Measurements from ENCODE around the gene LRP1B. TPM values are rescaled to one million over a fixed set of nuclear protein-coding genes. Genes with fewer than 3 reads are reported as not detected.

LRP1B gene
- total and polyA plus RNA-seq, 2 donors (not counting 1 experiment from before 2014, with no cell fraction given) = not detected

- H4K20me1 ChIP-seq (ENCODE audit: control insufficient read depth, insufficient read depth, low read length, poor library complexity, severe bottlenecking) = no peaks in the 10 kb centered on the region
- H3K27me3 ChIP-seq (replicated peaks in 1 of 4; ENCODE audit: control extremely low read depth in 1 of 4, control insufficient read depth in 3 of 4, insufficient read depth in 4 of 4, low read length in 3 of 4) = no peaks in the 10 kb centered on the region
- peaks cover 0 to 1% (median 0%) of the 10 kb centered on the region in 3 donors for H3K9me3 ChIP-seq (ENCODE audit: control extremely low read depth in 1 of 3, control insufficient read depth in 2 of 3, insufficient read depth in 1 of 3, low read length in 2 of 3)
- no peaks in the 10 kb centered on the region for H3K27me3 Mint-ChIP-seq
- no peak overlapping the region for H3K27ac Mint-ChIP-seq
- H3K4me3 Mint-ChIP-seq = no peak overlapping the region
- no peak overlapping the region for H3K4me2 ChIP-seq (replicated peaks; ENCODE audit: low read depth, low read length, poor library complexity, severe bottlenecking)
- no peak overlapping the region for H3K27ac ChIP-seq (ENCODE audit: low read length in 2 of 2)
- no peaks in the 10 kb centered on the region for H3K36me3 ChIP-seq (replicated peaks in 1 of 2; ENCODE audit: control extremely low read depth in 1 of 2, control insufficient read depth in 1 of 2, extremely low read depth in 1 of 2, insufficient read depth in 2 of 2, low read length in 1 of 2)
- ChIA-PET CTCF (no interaction called here), POLR2A (no interaction called here)
- H3K9ac ChIP-seq (ENCODE audit: low read length) = no peak overlapping the region
- H3K79me2 ChIP-seq (ENCODE audit: control insufficient read depth, insufficient read depth, low read length) = no peaks in the 10 kb centered on the region
- H3K4me3 ChIP-seq (ENCODE audit: control extremely low read depth in 1 of 5, extremely low read depth in 1 of 5, insufficient read depth in 1 of 5, low read depth in 2 of 5, low read length in 4 of 5) = no peak overlapping the region
- H3K4me1 Mint-ChIP-seq = peaks cover 7% of the 10 kb centered on the region
- TF ChIP-seq EZH2 (IDR thresholded peaks at IDR 0.05; ENCODE audit: borderline replicate concordance, insufficient read depth, low read depth, low read length, poor library complexity, severe bottlenecking) (no peak), CTCF (IDR thresholded peaks at IDR 0.05) (no peak)
- H3K4me1 ChIP-seq (ENCODE audit: control insufficient read depth in 2 of 2, insufficient read depth in 2 of 2, low read length in 2 of 2) = no peaks in the 10 kb centered on the region
- no peak for ATAC-seq (ENCODE audit: low read depth)
- no CpG with 5 or more reads among the region's 4 CpGs for whole genome bisulfite sequencing (ENCODE audit: insufficient coverage)
- H2AFZ ChIP-seq (ENCODE audit: insufficient read depth, low read depth, low read length, poor library complexity, severe bottlenecking) = no peak overlapping the region
- H3K9me3 Mint-ChIP-seq (ENCODE audit: insufficient read depth) = no peaks in the 10 kb centered on the region
- no peak for DNase-seq
- intact Hi-C loops (cut with micrococcal nuclease) = no loop called here
Observed at GRCh38 chr2:141280037-141280436, 850.8 kb downstream of the LRP1B start.

- Histone ChIP-seq H3K27ac (ENCODE audit: low read length in 2 of 2) (no peak overlapping the region), H3K4me3 (ENCODE audit: control extremely low read depth in 1 of 5, extremely low read depth in 1 of 5, insufficient read depth in 1 of 5, low read depth in 2 of 5, low read length in 4 of 5) (no peak overlapping the region), H3K36me3 (replicated peaks in 1 of 2; ENCODE audit: control extremely low read depth in 1 of 2, control insufficient read depth in 1 of 2, extremely low read depth in 1 of 2, insufficient read depth in 2 of 2, low read length in 1 of 2) (no peaks in the 10 kb centered on the region), H3K4me2 (replicated peaks; ENCODE audit: low read depth, low read length, poor library complexity, severe bottlenecking) (no peak overlapping the region), H4K20me1 (ENCODE audit: control insufficient read depth, insufficient read depth, low read length, poor library complexity, severe bottlenecking) (no peaks in the 10 kb centered on the region), H3K79me2 (ENCODE audit: control insufficient read depth, insufficient read depth, low read length) (no peaks in the 10 kb centered on the region), H3K9me3 (ENCODE audit: control extremely low read depth in 1 of 3, control insufficient read depth in 2 of 3, insufficient read depth in 1 of 3, low read length in 2 of 3) (peaks cover 0 to 1% (median 0%) of the 10 kb centered on the region in 3 donors), H3K4me1 (ENCODE audit: control insufficient read depth in 2 of 2, insufficient read depth in 2 of 2, low read length in 2 of 2) (no peaks in the 10 kb centered on the region), H3K9ac (ENCODE audit: low read length) (no peak overlapping the region), H2AFZ (ENCODE audit: insufficient read depth, low read depth, low read length, poor library complexity, severe bottlenecking) (no peak overlapping the region), H3K27me3 (replicated peaks in 1 of 4; ENCODE audit: control extremely low read depth in 1 of 4, control insufficient read depth in 3 of 4, insufficient read depth in 4 of 4, low read length in 3 of 4) (no peaks in the 10 kb centered on the region)
- ATAC-seq (ENCODE audit: low read depth) (no peak), DNase-seq (no peak)
- Mint-ChIP-seq H3K27me3 (no peaks in the 10 kb centered on the region), H3K27ac (no peak overlapping the region), H3K9me3 (ENCODE audit: insufficient read depth) (peaks cover 7% of the 10 kb centered on the region), H3K4me3 (no peak overlapping the region), H3K4me1 (peaks cover 1% of the 10 kb centered on the region)
- TF ChIP-seq EZH2 (IDR thresholded peaks at IDR 0.05; ENCODE audit: borderline replicate concordance, insufficient read depth, low read depth, low read length, poor library complexity, severe bottlenecking) = no peak
- TF ChIP-seq CTCF (IDR thresholded peaks at IDR 0.05) = no peak
- ChIA-PET POLR2A (no interaction called here), CTCF (no interaction called here)
- intact Hi-C loops (cut with micrococcal nuclease) = no loop called here
- WGBS (ENCODE audit: insufficient coverage) = no CpG with 5 or more reads among the region's 2 CpGs
Observed at GRCh38 chr2:141271346-141271745, 859.5 kb downstream of the LRP1B start.
